Small intestine (tissue), 7 donors: Measurements from ENCODE around the gene GOPC. TPM values are rescaled to one million over a fixed set of nuclear protein-coding genes. Genes with fewer than 3 reads are reported as not detected.

Experiments used
- DNase-seq, 2 donors: peaks; one replicate each; pipeline versions ENCODE4 v3.0.0 to v3.0.0-alpha.2; 2013
- FAIRE-seq: peaks from 2 replicates; lab custom pipeline; 2012; peaks lifted over from hg19 to GRCh38; lab: Jason Lieb, UNC
- H3K27ac ChIP-seq, 3 donors: one replicate each; pipeline ENCODE4 v1.5.1; 2013; ENCODE audit warnings: low read length in 2 of 3, mild to moderate bottlenecking in 2 of 3, control low read depth in 1 of 3, inconsistent platforms in 1 of 3, low read depth in 1 of 3, moderate library complexity in 1 of 3
- H3K27me3 ChIP-seq, 3 donors: one replicate each; pipeline ENCODE4 v1.6.1; 2013; ENCODE audit warnings: low read length in 3 of 3, inconsistent platforms in 1 of 3; ENCODE audit not compliant: control insufficient read depth in 3 of 3, insufficient read depth in 3 of 3
- H3K36me3 ChIP-seq, 3 donors: one replicate each; pipeline ENCODE4 v1.6.1; 2013; ENCODE audit warnings: low read length in 3 of 3, inconsistent platforms in 1 of 3, low read depth in 1 of 3, mild to moderate bottlenecking in 1 of 3, moderate library complexity in 1 of 3; ENCODE audit not compliant: control insufficient read depth in 3 of 3, insufficient read depth in 2 of 3
- H3K4me1 ChIP-seq, 3 donors: one replicate each; pipeline ENCODE4 v1.6.1; 2013; ENCODE audit warnings: low read length in 2 of 3, inconsistent platforms in 1 of 3, low read depth in 1 of 3, mild to moderate bottlenecking in 1 of 3, moderate library complexity in 1 of 3; ENCODE audit not compliant: control insufficient read depth in 3 of 3, insufficient read depth in 2 of 3
- H3K4me3 ChIP-seq, 3 donors: one replicate each; pipeline ENCODE4 v1.5.1; 2013; ENCODE audit warnings: low read length in 3 of 3, control low read depth in 1 of 3, inconsistent platforms in 1 of 3, low read depth in 1 of 3, mild to moderate bottlenecking in 1 of 3, moderate library complexity in 1 of 3
- H3K9me3 ChIP-seq, 2 donors: one replicate each; pipeline ENCODE4 v1.6.1; 2013; ENCODE audit warnings: low read depth in 1 of 2, low read length in 1 of 2; ENCODE audit not compliant: control insufficient read depth in 2 of 2, insufficient read depth in 1 of 2
- WGBS, 3 donors: extraction: QIAGEN DNeasy Blood & Tissue Kit; methylation state at CpG; one replicate each; pipeline ENCODE4 v1.1.7; 2013; 5-methylcytosine and 5-hydroxymethylcytosine counted together
- polyA plus RNA-seq, 4 donors: library from polyadenylated mRNA; stranded (reverse) in 3 of 4; unstranded in 1 of 4; fragments of 200-250 nt in 3 of 4; fragments of 120-200 nt in 1 of 4; gene quantifications; one replicate each; pipeline versions ENCODE4 v1.2.1 to v1.2.3, GENCODE V29; 2013
- donor health status: healthy with polysubstance abuse.
- donor health status: control.
- donor health status: control.
- donor health status: Bipolar disorder and iron deficiency.
- donor health status: healthy.

The GOPC gene
- polyA plus RNA-seq, 4 donors: 7.6 to 44.1 (median 11.8) TPM

GRCh38 chr6:117542493-117542892, 59.8 kb downstream of the GOPC start:
- Histone ChIP-seq H3K9me3 (no peaks in the 10 kb centered on the region), H3K36me3 (peaks cover 0 to 31% (median 2%) of the 10 kb centered on the region in 3 donors), H3K27ac (no peak overlapping the region), H3K4me1 (no peaks in the 10 kb centered on the region), H3K27me3 (no peaks in the 10 kb centered on the region), H3K4me3 (no peak overlapping the region)
- DNase-seq: no peak
- FAIRE-seq: no peak
- WGBS, 3 donors: 90 to 93% (median 90%) methylated on average over 3 of the region's 3 CpGs

DNA sequence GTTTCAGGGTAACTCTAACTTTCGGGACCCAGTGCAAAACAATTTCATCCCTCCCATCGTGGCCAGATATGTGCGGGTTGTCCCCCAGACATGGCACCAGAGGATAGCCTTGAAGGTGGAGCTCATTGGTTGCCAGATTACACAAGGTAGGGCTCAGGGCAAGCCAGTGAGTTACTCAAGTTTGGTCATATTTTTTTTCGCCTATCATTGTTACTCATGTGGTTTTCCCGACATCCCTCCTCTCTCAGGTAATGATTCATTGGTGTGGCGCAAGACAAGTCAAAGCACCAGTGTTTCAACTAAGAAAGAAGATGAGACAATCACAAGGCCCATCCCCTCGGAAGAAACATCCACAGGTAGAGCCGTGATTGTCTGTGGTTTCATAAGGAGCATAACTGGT, 61.6 kb downstream of the GOPC start:
- no peak for DNase-seq
- H3K27me3 ChIP-seq: no peaks in the 10 kb centered on the region
- H3K4me3 ChIP-seq: no peak overlapping the region
- H3K9me3 ChIP-seq: no peaks in the 10 kb centered on the region
- 93 to 95% (median 94%) methylated on average over 8 of the region's 8 CpGs for WGBS, 3 donors
- no peak overlapping the region for H3K27ac ChIP-seq
- no peaks in the 10 kb centered on the region for H3K4me1 ChIP-seq
- FAIRE-seq: no peak
- H3K36me3 ChIP-seq: peaks cover 0 to 22% (median 2%) of the 10 kb centered on the region in 3 donors

GRCh38 chr6:117538615-117539014, 63.7 kb downstream of the GOPC start:
- Histone ChIP-seq H3K9me3 (no peaks in the 10 kb centered on the region), H3K36me3 (peaks cover 0 to 17% (median 2%) of the 10 kb centered on the region in 3 donors), H3K27me3 (no peaks in the 10 kb centered on the region), H3K27ac (no peak overlapping the region), H3K4me3 (no peak overlapping the region), H3K4me1 (no peaks in the 10 kb centered on the region)
- DNase-seq: no peak
- WGBS, 3 donors: 83 to 93% (median 88%) methylated on average over 9 of the region's 9 CpGs
- FAIRE-seq: no peak

DNA sequence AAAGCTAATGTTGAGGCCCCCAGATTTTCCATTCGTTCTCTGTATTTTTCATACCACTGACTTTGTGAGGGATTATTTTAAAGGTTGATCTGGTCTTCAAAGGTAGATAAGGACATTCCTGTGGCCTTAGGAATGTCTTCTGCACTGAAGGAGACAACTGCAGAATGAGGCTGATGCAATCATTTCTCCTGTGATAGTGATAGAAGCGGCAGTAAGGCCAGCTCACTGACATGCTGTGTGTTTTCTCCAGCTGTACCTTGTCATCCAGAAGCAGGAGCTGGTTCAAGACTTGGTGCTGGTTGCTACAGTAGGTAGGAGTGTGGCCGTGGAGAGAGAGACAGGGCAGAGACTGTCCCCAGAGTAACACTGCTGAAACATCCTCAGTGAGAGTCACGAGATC, 66.0 kb downstream of the GOPC start:
- Histone ChIP-seq H3K4me3 (no peak overlapping the region), H3K4me1 (no peaks in the 10 kb centered on the region), H3K27me3 (no peaks in the 10 kb centered on the region), H3K27ac (no peak overlapping the region), H3K36me3 (peaks cover 0 to 16% (median 2%) of the 10 kb centered on the region in 3 donors), H3K9me3 (no peaks in the 10 kb centered on the region)
- DNase-seq: no peak
- 86 to 93% (median 91%) methylated on average over 4 of the region's 4 CpGs for WGBS, 3 donors
- no peak for FAIRE-seq

- Histone ChIP-seq H3K27me3 (no peaks in the 10 kb centered on the region), H3K4me1 (no peaks in the 10 kb centered on the region), H3K27ac (peak overlapping the region in 1 of 3 donors; percentile 32), H3K9me3 (no peaks in the 10 kb centered on the region), H3K36me3 (peaks cover 0 to 13% (median 2%) of the 10 kb centered on the region in 3 donors), H3K4me3 (no peak overlapping the region)
- DNase-seq: no peak
- no peak for FAIRE-seq
- 61 to 85% (median 80%) methylated on average over 3 of the region's 3 CpGs for WGBS, 3 donors
Observed at GRCh38 chr6:117534974-117535373, 67.3 kb downstream of the GOPC start.

DNA sequence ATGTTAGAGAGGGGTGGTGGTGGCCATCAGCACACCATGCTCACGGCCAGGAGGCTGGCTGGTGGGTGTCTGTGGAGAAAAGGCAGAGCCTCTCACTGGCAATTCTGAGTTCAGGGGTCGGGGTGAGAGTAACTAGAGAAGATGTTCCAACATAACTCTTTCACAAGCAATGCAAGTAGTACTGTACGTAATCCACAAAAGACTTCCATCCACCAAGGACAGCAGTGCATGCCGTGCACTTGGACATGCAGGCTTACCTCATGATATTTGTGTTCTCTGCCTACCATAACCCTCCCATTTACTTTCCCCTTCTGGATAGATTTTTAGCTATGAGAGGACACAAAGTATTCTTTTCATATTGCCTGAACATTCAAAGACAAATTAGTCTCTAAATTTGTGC, 68.5 kb downstream of the GOPC start:
- Histone ChIP-seq H3K9me3 (no peaks in the 10 kb centered on the region), H3K36me3 (peaks cover 0 to 9% (median 2%) of the 10 kb centered on the region in 3 donors), H3K27ac (no peak overlapping the region), H3K27me3 (no peaks in the 10 kb centered on the region), H3K4me1 (no peaks in the 10 kb centered on the region), H3K4me3 (no peak overlapping the region)
- WGBS, 3 donors: 90 to 97% (median 93%) methylated on average over 4 of the region's 4 CpGs
- DNase-seq: no peak
- no peak for FAIRE-seq

- DNase-seq (no peak), FAIRE-seq (no peak)
- no peaks in the 10 kb centered on the region for H3K9me3 ChIP-seq
- H3K4me1 ChIP-seq: no peaks in the 10 kb centered on the region
- no peaks in the 10 kb centered on the region for H3K27me3 ChIP-seq
- 94 to 95% (median 94%) methylated on average over 5 of the region's 5 CpGs for WGBS, 3 donors
- peaks cover 0 to 6% (median 0%) of the 10 kb centered on the region in 3 donors for H3K36me3 ChIP-seq
- no peak overlapping the region for H3K4me3 ChIP-seq
- no peak overlapping the region for H3K27ac ChIP-seq
Observed at GRCh38 chr6:117531809-117532725, 70.2 kb downstream of the GOPC start.

DNA sequence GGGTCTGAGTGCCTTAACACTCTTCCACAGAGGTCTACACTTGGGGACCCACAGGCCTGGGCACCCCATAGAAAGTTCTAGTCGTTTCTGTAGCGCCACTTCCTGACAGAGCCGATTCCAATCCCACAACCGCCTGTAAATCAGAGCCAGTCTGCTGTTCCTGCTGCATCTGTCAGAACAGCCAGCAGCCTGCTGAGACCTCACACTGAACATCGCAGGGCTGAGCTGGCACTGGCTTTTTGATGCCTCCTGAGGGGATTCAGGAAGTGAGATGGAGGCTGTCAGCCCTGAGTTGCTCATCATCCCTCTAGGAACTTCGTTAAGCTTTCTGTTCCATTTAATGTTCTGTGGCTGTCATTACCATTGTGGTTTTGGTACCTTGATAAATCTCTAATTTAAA, 71.0 kb downstream of the GOPC start:
- Histone ChIP-seq H3K36me3 (peaks cover 0 to 3% (median 0%) of the 10 kb centered on the region in 3 donors), H3K4me3 (no peak overlapping the region), H3K4me1 (no peaks in the 10 kb centered on the region), H3K27me3 (no peaks in the 10 kb centered on the region), H3K27ac (no peak overlapping the region), H3K9me3 (no peaks in the 10 kb centered on the region)
- DNase-seq (no peak), FAIRE-seq (no peak)
- WGBS, 3 donors: 70 to 92% (median 79%) methylated on average over 6 of the region's 6 CpGs
